Osteocyte (in vitro differentiated cells): ENCODE data around the gene SUSD1. TPM values are rescaled to one million over a fixed set of nuclear protein-coding genes. Genes with fewer than 3 reads are reported as not detected.

ENCODE experiments used
- DNase-seq: peaks from one replicate; pipeline ENCODE4 v3.0.0; 2021; ENCODE audit warnings: mixed read lengths; ENCODE audit not compliant: unreplicated experiment; ENCODE audit errors: extremely low spot score
- H3K27ac Mint-ChIP-seq: one replicate; pipeline ENCODE4 v1.8.0; 2021; ENCODE audit warnings: mild to moderate bottlenecking, mixed read lengths; ENCODE audit not compliant: unreplicated experiment
- H3K27me3 Mint-ChIP-seq: one replicate; pipeline ENCODE4 v1.8.0; 2021; ENCODE audit warnings: mixed read lengths; ENCODE audit not compliant: unreplicated experiment
- H3K36me3 Mint-ChIP-seq: one replicate; pipeline ENCODE4 v1.8.0; 2021; ENCODE audit warnings: mixed read lengths; ENCODE audit not compliant: unreplicated experiment
- H3K4me1 Mint-ChIP-seq: one replicate; pipeline ENCODE4 v1.8.0; 2021; ENCODE audit warnings: mixed read lengths; ENCODE audit not compliant: unreplicated experiment
- H3K4me3 Mint-ChIP-seq: one replicate; pipeline ENCODE4 v1.8.0; 2021; ENCODE audit warnings: mild to moderate bottlenecking, moderate library complexity, mixed read lengths; ENCODE audit not compliant: unreplicated experiment
- H3K9me3 Mint-ChIP-seq: one replicate; pipeline ENCODE4 v1.8.0; 2021; ENCODE audit warnings: mixed read lengths; ENCODE audit not compliant: unreplicated experiment
- CTCF ChIP-seq: fragments of 200-600 bp; sonication (generic); IDR thresholded peaks from 2 replicates; pipeline ENCODE4 v1.5.0; 2021; ENCODE audit warnings: antibody characterized with exemption, mild to moderate bottlenecking, moderate library complexity
- total RNA-seq: library from RNA; stranded (reverse); gene quantifications from 2 replicates; pipeline ENCODE4 v1.2.1, GENCODE V29; 2021

SUSD1 gene
- total RNA-seq, 1 donor from 2014 or later: 13.4 TPM

- Mint-ChIP-seq H3K4me3 (no peak overlapping the region), H3K9me3 (no peaks in the 10 kb centered on the region), H3K27me3 (no peaks in the 10 kb centered on the region), H3K36me3 (peaks cover 9% of the 10 kb centered on the region), H3K27ac (no peak overlapping the region), H3K4me1 (no peaks in the 10 kb centered on the region)
- DNase-seq: no peak
- TF ChIP-seq CTCF: no peak
Observed at GRCh38 chr9:112188884-112189283, 13.8 kb upstream of the SUSD1 start.

DNA sequence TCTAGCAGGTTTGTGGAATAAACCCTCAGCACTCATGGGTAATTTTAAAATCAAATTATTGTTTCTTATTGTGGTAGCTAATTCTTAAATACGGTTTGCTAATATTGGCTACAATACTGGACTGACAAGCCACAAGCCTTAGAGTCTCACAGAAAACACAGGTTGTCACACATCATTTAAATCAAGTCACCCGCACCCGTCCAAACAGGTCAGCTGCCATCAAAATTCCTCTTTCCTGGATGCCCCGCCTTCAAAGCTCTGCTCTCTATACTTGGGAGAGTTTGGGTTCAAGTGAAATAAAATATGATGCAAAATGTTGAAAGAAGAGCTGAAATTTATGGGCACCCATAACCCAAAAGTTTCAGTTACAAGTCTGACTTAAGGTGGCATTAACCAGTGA is 12.3 kb upstream of the SUSD1 start:
- no peak overlapping the region for H3K4me3 Mint-ChIP-seq
- no peaks in the 10 kb centered on the region for H3K4me1 Mint-ChIP-seq
- H3K9me3 Mint-ChIP-seq: no peaks in the 10 kb centered on the region
- TF ChIP-seq CTCF: no peak
- H3K27ac Mint-ChIP-seq: no peak overlapping the region
- H3K36me3 Mint-ChIP-seq: peaks cover 12% of the 10 kb centered on the region
- no peaks in the 10 kb centered on the region for H3K27me3 Mint-ChIP-seq
- no peak for DNase-seq

DNA sequence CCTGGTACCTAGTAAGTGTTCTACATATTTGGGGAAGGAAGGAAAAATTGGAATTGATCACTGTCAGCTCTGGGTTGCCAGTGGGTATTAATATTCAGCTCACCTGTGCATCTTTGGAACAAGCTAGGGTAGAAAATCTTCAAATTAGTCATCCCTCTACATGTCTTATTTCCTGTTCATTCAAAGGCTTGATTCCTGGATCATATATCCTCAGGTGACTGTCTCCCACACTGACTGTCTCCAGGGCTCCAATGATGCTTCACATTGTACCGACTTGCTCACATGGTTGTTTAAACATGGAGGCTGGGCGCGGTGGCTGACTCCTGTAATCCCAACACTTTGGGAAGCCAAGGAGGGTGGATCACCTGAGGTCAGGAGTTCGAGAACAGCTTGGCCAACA is 11.6 kb upstream of the SUSD1 start:
- H3K27me3 Mint-ChIP-seq: no peaks in the 10 kb centered on the region
- H3K36me3 Mint-ChIP-seq: peaks cover 12% of the 10 kb centered on the region
- H3K4me1 Mint-ChIP-seq: no peaks in the 10 kb centered on the region
- no peak overlapping the region for H3K27ac Mint-ChIP-seq
- TF ChIP-seq CTCF: no peak
- no peak overlapping the region for H3K4me3 Mint-ChIP-seq
- H3K9me3 Mint-ChIP-seq: no peaks in the 10 kb centered on the region
- DNase-seq: no peak

DNA sequence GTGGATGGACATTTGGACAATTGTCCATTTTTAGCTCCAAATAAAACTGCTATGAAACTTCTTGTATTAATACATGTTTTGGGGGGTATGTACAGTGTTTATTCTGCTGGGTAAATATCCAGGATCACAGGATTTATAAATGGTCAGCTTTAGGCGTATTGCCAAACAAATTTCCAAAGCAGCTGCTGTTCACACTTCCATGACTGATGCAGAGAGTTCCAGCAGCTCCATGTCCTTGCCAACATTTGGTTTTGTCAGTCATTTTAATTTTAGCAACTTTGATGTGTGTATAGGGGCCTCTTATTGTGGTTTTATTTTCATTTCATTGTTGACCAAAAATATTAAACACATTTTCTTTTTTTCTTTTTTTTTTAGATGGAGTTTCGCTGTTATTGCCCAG is 9.8 kb upstream of the SUSD1 start:
- TF ChIP-seq CTCF: no peak
- H3K36me3 Mint-ChIP-seq: peaks cover 3% of the 10 kb centered on the region
- H3K9me3 Mint-ChIP-seq: no peaks in the 10 kb centered on the region
- H3K4me1 Mint-ChIP-seq: peaks cover 3% of the 10 kb centered on the region
- peaks cover 2% of the 10 kb centered on the region for H3K27me3 Mint-ChIP-seq
- no peak overlapping the region for H3K27ac Mint-ChIP-seq
- H3K4me3 Mint-ChIP-seq: no peak overlapping the region
- DNase-seq: no peak

DNA sequence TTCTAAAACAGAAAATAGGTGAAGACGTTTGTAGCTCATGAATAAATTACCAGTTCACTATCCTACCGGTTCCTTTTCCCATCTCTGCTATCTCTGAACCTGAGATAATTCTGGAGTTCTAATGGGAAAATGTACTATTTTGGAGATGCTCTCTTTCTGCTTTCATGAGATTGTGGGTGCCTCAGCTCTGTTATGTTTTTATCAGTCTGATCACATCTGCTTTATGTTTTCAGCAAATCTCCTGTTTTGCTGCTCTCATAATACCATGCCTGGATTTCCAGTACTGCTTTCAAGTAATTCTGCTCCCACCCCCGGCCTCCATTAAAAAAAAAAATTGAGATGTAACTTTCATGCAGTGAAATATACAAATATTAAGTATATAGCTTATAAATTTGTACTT is 9.1 kb upstream of the SUSD1 start:
- no peak overlapping the region for H3K4me3 Mint-ChIP-seq
- H3K27ac Mint-ChIP-seq: no peak overlapping the region
- H3K9me3 Mint-ChIP-seq: no peaks in the 10 kb centered on the region
- peaks cover 2% of the 10 kb centered on the region for H3K27me3 Mint-ChIP-seq
- peaks cover 3% of the 10 kb centered on the region for H3K36me3 Mint-ChIP-seq
- H3K4me1 Mint-ChIP-seq: peaks cover 3% of the 10 kb centered on the region
- TF ChIP-seq CTCF: no peak
- no peak for DNase-seq
